ENCODE data around the gene CERS5. TPM values are rescaled to one million over a fixed set of nuclear protein-coding genes. Genes with fewer than 3 reads are reported as not detected.

CERS5 gene
- total RNA-seq, 1 experiment from 2014 or later = 28.2 TPM

DNA sequence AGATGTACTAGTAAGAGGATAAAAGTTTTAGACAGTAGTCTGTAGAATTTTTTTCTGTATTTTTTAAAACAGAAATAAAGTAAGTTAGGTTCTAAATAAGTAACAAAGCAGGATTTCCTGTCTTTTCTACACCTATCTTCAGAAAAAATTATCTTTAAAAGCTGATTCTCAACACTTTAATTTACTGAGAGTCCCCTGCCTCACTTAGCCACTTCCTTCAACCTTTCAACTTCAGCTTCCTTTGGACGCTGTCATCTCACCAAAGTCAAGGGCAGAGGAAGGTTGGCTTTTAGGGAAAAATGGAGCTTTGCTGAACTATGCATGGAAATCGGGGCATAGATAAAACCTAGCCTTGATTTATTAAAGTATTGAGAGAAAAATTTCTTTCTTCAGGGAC is 44.9 kb upstream of the CERS5 start:
- Mint-ChIP-seq H3K4me3 (ENCODE audit: low read depth, unreplicated experiment) (no peak overlapping the region), H3K9me3 (ENCODE audit: low read depth, unreplicated experiment) (no peaks in the 10 kb centered on the region), H3K27ac (ENCODE audit: unreplicated experiment) (no peak overlapping the region), H3K36me3 (ENCODE audit: insufficient read depth, unreplicated experiment) (no peaks in the 10 kb centered on the region), H3K4me1 (ENCODE audit: low read depth, unreplicated experiment) (peaks cover 9% of the 10 kb centered on the region), H3K27me3 (ENCODE audit: unreplicated experiment) (no peaks in the 10 kb centered on the region)
- intact Hi-C loops (cut with micrococcal nuclease; ENCODE audit: unreplicated experiment) = no loop called here
- no peak for DNase-seq
- no peak for TF ChIP-seq CTCF (IDR thresholded peaks at IDR 0.05; ENCODE audit: unreplicated experiment)
- CTCF ChIA-PET = interaction anchor here (0.6 kb wide), 1 partner anchor 178 kb away, joined by 3 read pairs; no protein-coding TSS in a partner anchor
- no TSS peak for BruUV-seq (replicated peaks)

DNA sequence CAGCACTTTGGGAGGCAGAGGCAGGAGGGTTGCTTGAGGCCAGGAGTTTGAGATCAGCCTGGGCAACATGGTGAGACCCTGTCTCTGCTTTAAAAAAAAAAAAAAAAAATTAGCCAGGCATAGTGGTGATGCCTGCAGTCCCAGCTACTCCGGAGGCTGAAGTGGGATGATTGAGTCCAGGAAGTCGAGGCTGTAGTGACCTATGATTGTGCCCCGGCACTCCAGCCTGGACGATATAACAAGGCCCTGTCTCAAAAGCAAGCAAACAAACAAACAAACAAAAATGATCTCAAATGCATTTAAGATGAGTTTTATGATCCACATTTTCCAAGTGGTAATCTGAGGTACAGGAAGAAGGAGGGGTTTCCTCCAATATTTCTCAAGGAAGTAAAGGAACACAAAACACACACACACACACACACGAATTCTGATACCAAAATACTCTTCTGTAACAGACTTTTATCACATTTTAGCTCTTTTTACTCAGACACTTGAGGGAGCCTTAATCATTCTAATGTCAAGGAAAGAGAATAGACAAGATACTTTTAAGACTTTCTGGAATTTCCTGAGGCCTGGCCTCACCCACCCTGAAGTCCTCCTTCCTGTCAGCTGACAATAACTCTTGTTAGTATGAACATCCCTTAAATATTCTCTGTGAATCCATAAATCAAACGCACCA is 44.4 kb upstream of the CERS5 start:
- CTCF ChIA-PET = no interaction called here
- no peaks in the 10 kb centered on the region for H3K36me3 Mint-ChIP-seq (ENCODE audit: insufficient read depth, unreplicated experiment)
- no peaks in the 10 kb centered on the region for H3K9me3 Mint-ChIP-seq (ENCODE audit: low read depth, unreplicated experiment)
- DNase-seq = no peak
- H3K4me3 Mint-ChIP-seq (ENCODE audit: low read depth, unreplicated experiment) = no peak overlapping the region
- no peak overlapping the region for H3K27ac Mint-ChIP-seq (ENCODE audit: unreplicated experiment)
- TF ChIP-seq CTCF (IDR thresholded peaks at IDR 0.05; ENCODE audit: unreplicated experiment) = no peak
- intact Hi-C loops (cut with micrococcal nuclease; ENCODE audit: unreplicated experiment) = no loop called here
- BruUV-seq (replicated peaks) = no TSS peak
- no peaks in the 10 kb centered on the region for H3K27me3 Mint-ChIP-seq (ENCODE audit: unreplicated experiment)
- H3K4me1 Mint-ChIP-seq (ENCODE audit: low read depth, unreplicated experiment) = peaks cover 9% of the 10 kb centered on the region

- Mint-ChIP-seq H3K4me3 (ENCODE audit: low read depth, unreplicated experiment) (no peak overlapping the region), H3K36me3 (ENCODE audit: insufficient read depth, unreplicated experiment) (peaks cover 3% of the 10 kb centered on the region), H3K27ac (ENCODE audit: unreplicated experiment) (no peak overlapping the region), H3K9me3 (ENCODE audit: low read depth, unreplicated experiment) (no peaks in the 10 kb centered on the region), H3K4me1 (ENCODE audit: low read depth, unreplicated experiment) (peaks cover 9% of the 10 kb centered on the region), H3K27me3 (ENCODE audit: unreplicated experiment) (no peaks in the 10 kb centered on the region)
- CTCF ChIA-PET = no interaction called here
- no peak for TF ChIP-seq CTCF (IDR thresholded peaks at IDR 0.05; ENCODE audit: unreplicated experiment)
- intact Hi-C loops (cut with micrococcal nuclease; ENCODE audit: unreplicated experiment) = no loop called here
- BruUV-seq (replicated peaks) = no TSS peak
- no peak for DNase-seq
These were observed 40.3 kb upstream of the CERS5 start for GRCh38 chr12:50207424-50207823.

GRCh38 chr12:50205648-50206047 is 38.5 kb upstream of the CERS5 start:
- no peak overlapping the region for H3K4me3 Mint-ChIP-seq (ENCODE audit: low read depth, unreplicated experiment)
- no peaks in the 10 kb centered on the region for H3K27me3 Mint-ChIP-seq (ENCODE audit: unreplicated experiment)
- H3K36me3 Mint-ChIP-seq (ENCODE audit: insufficient read depth, unreplicated experiment) = peaks cover 11% of the 10 kb centered on the region
- no peaks in the 10 kb centered on the region for H3K9me3 Mint-ChIP-seq (ENCODE audit: low read depth, unreplicated experiment)
- intact Hi-C loops (cut with micrococcal nuclease; ENCODE audit: unreplicated experiment) = no loop called here
- BruUV-seq (replicated peaks) = no TSS peak
- TF ChIP-seq CTCF (IDR thresholded peaks at IDR 0.05; ENCODE audit: unreplicated experiment) = no peak
- H3K27ac Mint-ChIP-seq (ENCODE audit: unreplicated experiment) = no peak overlapping the region
- no peak for DNase-seq
- peaks cover 14% of the 10 kb centered on the region for H3K4me1 Mint-ChIP-seq (ENCODE audit: low read depth, unreplicated experiment)
- CTCF ChIA-PET = no interaction called here

Data from Calu3 (cell line).